GM12891 (cell line): Measurements from ENCODE around the gene NRSN1.

Experiments
- DNase-seq: peaks from one replicate; pipeline ENCODE4 v3.0.0; 2011; ENCODE audit warnings: low spot score; ENCODE audit not compliant: insufficient read length
- FAIRE-seq: peaks from 2 replicates; lab custom pipeline; 2011; peaks lifted over from hg19 to GRCh38; lab: Jason Lieb, UNC
- PAX5 ChIP-seq: IDR thresholded peaks from 2 replicates; pipeline ENCODE4 v1.6.1; 2011; ENCODE audit warnings: low read length, moderate library complexity, mild to moderate bottlenecking; ENCODE audit not compliant: insufficient read depth, severe bottlenecking
- POLR2A ChIP-seq: IDR thresholded peaks from 2 replicates; pipeline ENCODE4 v1.6.1; 2011; ENCODE audit warnings: low read depth, low read length, control low read depth
- POLR2AphosphoS5 ChIP-seq: IDR thresholded peaks from 2 replicates; pipeline ENCODE4 v1.6.1; 2011; ENCODE audit warnings: low read depth, low read length, control low read depth
- POU2F2 ChIP-seq: IDR thresholded peaks from 2 replicates; pipeline ENCODE4 v1.6.1; 2011; ENCODE audit warnings: low read depth, mild to moderate bottlenecking, control low read depth, low read length, moderate library complexity
- SPI1 ChIP-seq: IDR thresholded peaks from 2 replicates; pipeline ENCODE4 v1.6.1; 2011; ENCODE audit warnings: low read depth, low read length, control low read depth
- TAF1 ChIP-seq: IDR thresholded peaks from 2 replicates; pipeline ENCODE4 v1.6.1; 2011; ENCODE audit warnings: low read depth, low read length, control low read depth

Gene NRSN1

GRCh38 chr6:24152014-24152413, 26.0 kb downstream of the NRSN1 start:
- no peak for FAIRE-seq
- TF ChIP-seq POLR2A = no peak
- TF ChIP-seq PAX5 = no peak
- no peak for TF ChIP-seq TAF1
- no peak for TF ChIP-seq POU2F2
- no peak for TF ChIP-seq SPI1
- TF ChIP-seq POLR2AphosphoS5 = no peak
- DNase-seq = no peak

DNA sequence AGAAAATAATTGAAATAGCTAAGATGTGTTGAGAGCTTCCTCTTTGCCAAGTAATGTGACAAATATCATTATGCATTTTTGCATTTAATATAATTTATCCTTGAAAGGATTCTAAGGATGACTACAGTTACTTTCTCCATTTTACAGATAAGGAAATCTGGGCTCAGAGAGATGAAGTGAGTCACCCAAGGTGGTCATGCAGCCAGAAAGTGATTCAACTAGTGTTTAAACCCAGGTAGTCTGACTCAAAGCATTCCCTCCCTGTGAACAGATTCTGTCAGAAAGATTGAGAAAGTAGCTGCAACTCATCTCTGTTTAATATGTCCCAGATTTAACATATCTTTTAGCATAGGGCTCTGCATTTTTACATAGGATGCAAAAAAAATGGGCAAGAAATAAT, 28.1 kb downstream of the NRSN1 start:
- no peak for DNase-seq
- TF ChIP-seq PAX5 = no peak
- TF ChIP-seq POLR2AphosphoS5 = no peak
- no peak for TF ChIP-seq SPI1
- TF ChIP-seq TAF1 = no peak
- TF ChIP-seq POU2F2 = no peak
- no peak for TF ChIP-seq POLR2A
- FAIRE-seq = no peak

- no peak for DNase-seq
- FAIRE-seq = no peak
- TF ChIP-seq SPI1 = no peak
- no peak for TF ChIP-seq POU2F2
- TF ChIP-seq POLR2AphosphoS5 = no peak
- TF ChIP-seq POLR2A = no peak
These were observed 31.9 kb downstream of the NRSN1 start for GRCh38 chr6:24157886-24158285.

GRCh38 chr6:24183584-24183983, 57.6 kb downstream of the NRSN1 start:
- FAIRE-seq = no peak
- no peak for DNase-seq
- TF ChIP-seq POU2F2 = no peak
- no peak for TF ChIP-seq TAF1
- TF ChIP-seq POLR2A = no peak
- no peak for TF ChIP-seq SPI1
- TF ChIP-seq POLR2AphosphoS5 = no peak
- TF ChIP-seq PAX5 = no peak

DNA sequence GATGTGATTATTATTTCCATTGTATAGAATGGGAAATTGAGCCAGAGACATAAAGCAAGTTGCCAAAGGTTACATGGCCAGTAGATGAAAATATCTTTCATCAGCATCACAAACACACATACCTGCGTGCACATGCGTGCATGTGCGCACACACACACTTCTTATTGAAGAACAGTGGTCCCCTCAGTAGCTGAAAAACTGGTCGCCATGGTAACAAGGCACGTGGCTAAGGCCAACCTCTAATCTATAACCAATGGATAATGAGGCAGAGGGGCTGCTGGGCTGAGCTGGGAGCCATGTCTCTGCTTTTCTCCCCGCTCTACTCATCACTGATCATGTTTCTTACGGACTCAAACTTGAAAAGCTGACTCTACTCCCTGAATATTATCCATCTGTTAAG, 60.3 kb downstream of the NRSN1 start:
- TF ChIP-seq PAX5 (no peak), POU2F2 (no peak), POLR2A (no peak), TAF1 (no peak), POLR2AphosphoS5 (no peak), SPI1 (no peak)
- DNase-seq (no peak), FAIRE-seq (no peak)

DNA sequence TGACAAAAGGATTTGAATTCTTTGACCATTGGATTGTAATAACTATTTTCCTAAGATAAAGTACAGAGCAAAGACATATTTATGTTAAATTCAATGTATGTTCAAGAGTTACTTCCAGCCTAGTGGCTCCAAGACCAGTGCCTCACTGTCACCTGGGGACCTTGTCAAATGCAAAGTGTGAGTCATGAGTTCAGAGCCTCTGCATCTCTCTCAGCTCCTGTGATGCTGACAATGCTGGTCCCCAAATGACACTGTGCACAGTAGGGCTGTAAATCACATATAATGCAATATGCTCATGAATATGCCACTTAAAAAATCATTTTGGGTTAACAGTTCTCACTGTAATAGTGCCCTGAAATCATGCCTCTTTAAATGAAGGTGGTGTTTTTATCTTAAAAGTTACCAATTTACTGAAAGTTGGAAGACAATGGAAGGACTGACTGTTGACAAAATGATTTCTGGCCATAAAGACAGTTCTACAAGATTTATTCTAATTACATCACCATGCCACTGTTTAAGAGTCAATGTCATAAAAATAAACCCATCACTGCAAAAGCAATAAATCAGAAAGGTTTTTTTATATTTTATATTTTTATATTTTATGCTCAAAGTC, 62.1 kb downstream of the NRSN1 start:
- FAIRE-seq (no peak), DNase-seq (no peak)
- TF ChIP-seq POLR2A (no peak), PAX5 (no peak), POU2F2 (no peak), TAF1 (no peak), SPI1 (no peak), POLR2AphosphoS5 (no peak)

DNA sequence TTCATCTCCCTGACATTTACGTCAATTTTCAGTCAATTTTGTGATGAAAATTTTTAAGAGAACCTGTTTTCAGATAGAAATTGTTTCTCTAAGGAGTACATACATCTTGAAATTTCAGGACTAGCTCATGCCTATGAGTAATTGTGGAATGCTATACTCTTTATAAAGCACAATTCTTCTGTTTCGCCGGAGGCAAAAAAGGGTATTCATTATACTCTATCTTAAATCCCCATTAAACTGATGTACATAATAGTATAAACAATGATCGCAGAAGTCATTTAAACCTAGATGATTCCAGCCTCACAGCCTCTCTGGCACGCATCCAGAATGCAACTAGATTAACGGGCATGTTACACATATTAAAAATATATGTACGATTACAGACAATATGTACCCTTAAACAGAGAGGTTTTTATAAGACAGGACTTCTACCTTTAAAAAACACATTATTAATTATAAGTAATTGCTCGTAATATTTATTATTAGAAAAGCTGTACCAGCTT, 62.6 kb downstream of the NRSN1 start:
- DNase-seq (no peak), FAIRE-seq (no peak)
- TF ChIP-seq SPI1 = no peak
- TF ChIP-seq POU2F2 = no peak
- TF ChIP-seq TAF1 = no peak
- TF ChIP-seq POLR2AphosphoS5 = no peak
- TF ChIP-seq POLR2A = no peak
- TF ChIP-seq PAX5 = no peak

DNA sequence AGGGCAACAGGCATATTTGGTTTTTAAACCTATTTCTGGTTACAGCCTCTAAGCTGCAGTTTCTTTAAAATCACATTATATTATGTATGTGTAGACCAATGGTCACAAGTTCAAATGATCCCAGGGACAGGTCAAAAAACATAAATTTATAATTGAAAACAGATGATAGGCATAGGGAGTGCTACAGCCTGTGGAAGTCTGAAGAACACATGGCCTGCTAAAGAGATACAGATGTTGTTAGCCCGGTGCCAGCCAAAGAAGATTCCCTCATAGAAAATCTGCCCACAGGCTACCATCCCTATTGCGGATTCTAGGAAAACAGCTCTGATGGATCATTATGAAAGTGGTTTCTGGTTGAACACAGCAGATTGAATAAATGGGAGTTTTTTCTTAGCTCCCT, 65.3 kb downstream of the NRSN1 start:
- DNase-seq (no peak), FAIRE-seq (no peak)
- TF ChIP-seq POLR2AphosphoS5 (no peak), SPI1 (no peak), POU2F2 (no peak), POLR2A (no peak)

DNA sequence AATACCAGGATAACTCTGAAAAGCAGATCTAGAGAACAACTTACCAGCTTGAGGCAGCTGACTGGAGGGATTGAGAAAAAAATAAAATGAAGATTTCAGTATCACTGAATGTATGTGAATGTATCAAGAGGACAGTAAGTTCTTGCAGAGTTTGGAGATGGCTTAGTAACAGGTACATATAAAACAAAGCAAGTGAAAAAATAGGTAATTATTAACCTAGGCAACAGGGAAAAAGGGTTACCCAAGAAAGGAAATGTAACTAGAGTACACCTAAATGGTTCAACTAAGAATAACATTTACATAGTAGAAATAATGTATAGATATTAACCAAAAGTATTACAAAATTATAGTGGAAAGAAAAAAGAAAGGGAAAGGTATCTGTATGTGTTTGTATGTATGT, 67.3 kb downstream of the NRSN1 start:
- DNase-seq (no peak), FAIRE-seq (no peak)

More for the DNA sequence above, 67.3 kb downstream of the NRSN1 start:
- TF ChIP-seq SPI1 = no peak
- TF ChIP-seq POLR2AphosphoS5 = no peak
- TF ChIP-seq POU2F2 = no peak
- no peak for TF ChIP-seq PAX5
- TF ChIP-seq TAF1 = no peak
- TF ChIP-seq POLR2A = no peak
